NCI-H345 (cell line): ENCODE results near the gene PON2.

Source experiments
- DNase-seq: peaks from one replicate; lab custom pipeline; 2025; lab: John Stamatoyannopoulos, UW

The PON2 gene

DNA sequence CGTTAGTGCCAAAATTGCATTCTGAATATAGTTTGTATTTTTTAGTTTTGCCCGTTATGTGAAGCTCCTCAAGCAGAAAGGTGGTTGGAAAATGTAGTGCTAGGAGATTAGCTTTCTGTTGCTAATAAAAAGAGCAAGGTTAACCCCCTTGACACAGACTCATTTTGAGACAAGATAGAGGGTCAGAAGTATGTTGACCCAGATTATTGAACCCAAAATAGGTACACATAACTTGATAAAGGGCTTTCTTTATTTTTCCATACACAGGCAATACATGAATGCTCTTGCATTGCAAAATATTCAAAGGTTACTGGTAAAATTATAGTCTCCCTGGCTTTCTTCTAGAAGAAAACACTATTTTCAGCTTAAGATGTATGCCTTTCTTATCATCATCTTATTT lies 10.0 kb upstream of the PON2 start:
- no peak for DNase-seq

GRCh38 chr7:95441042-95441823 lies 6.4 kb upstream of the PON2 start:
- DNase-seq, result no peak

GRCh38 chr7:95440394-95441038 lies 5.7 kb upstream of the PON2 start:
- DNase-seq, result no peak

- no peak for DNase-seq
Measured at GRCh38 chr7:95436407-95436806, 1.6 kb upstream of the PON2 start.

DNA sequence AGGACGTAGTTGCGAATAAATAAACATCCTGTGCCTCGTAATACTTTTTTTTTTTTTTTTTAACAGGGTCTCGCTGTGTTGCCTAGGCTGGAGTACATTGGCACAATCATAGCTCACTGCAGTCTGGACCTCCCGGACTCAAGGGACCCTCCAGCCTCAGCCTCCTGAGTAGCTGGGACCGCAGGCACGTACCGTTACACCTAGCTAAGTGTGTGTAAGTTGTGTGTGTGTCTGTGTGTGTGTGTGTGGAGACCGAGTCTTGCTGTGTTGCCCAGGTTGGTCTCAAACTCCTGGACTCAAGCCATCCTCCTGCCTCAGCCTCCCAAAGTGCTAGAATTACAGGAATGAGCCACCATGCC lies 573 bp upstream of the PON2 start:
- DNase-seq, result no peak

DNA sequence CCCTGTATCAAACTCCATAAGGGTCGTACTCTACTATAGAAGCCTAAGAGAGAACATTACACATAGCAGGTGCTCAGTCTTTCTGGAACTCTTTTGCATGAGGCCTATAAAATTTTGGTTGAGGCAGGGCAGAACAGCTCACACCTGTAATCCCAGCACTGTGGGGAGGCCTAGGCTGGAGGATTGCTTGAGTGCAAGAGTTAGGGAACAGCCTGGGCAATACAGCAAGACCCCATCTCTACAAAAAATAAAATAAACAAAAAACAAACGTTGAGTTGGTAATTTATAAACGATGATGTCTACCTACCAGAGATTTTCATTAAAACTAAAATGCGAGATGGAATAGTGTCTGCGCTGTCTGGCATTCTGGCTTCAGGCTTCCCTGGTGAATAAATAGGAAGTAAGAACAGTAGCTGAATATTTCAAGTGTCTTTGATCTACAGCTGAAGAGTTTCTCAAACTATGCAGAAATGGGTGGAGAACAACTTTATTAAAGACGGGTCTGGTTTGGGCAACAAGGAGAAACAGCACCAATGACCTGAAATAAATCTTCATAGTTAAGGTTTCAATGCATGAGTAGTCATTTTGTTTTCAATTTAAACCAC lies 774 bp downstream of the PON2 start:
- DNase-seq, result no peak

DNA sequence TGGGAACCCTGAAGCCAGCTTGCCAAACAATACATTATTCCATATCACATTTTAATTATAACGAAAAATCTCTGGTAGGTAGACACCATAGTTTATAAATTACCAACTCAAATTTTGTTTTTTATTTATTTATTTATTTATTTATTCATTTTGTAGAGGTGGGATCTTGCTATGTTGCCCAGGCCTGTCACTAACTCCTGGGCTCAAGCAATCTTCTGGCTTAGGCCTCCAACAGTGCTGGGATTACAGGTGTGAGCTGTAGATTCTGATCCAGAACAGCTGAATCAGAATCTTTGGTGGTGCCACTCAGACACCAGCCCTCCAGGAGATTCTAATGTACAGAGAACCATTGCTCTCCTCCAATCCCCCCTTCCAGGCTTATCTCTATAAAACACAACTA lies 1.7 kb downstream of the PON2 start:
- DNase-seq, result no peak

DNA sequence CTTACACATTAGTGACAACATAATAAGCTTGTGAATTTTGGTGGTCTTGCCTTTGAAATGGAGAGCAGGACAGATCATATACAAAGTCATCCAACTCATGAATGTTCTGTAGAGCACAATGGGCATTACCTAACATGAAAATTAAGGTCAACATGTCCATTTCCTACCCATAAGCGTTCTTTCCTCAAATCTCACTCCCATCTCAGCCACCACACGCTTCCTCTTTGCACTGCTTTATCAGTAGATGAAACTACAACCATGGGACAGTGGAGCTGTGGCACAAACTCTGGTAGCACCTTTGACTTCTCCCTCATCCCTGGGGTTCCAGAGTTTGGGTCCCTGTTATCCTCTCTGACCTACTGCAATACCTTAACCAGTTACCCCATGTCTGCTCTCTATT lies 2.2 kb downstream of the PON2 start:
- DNase-seq, result no peak

DNA sequence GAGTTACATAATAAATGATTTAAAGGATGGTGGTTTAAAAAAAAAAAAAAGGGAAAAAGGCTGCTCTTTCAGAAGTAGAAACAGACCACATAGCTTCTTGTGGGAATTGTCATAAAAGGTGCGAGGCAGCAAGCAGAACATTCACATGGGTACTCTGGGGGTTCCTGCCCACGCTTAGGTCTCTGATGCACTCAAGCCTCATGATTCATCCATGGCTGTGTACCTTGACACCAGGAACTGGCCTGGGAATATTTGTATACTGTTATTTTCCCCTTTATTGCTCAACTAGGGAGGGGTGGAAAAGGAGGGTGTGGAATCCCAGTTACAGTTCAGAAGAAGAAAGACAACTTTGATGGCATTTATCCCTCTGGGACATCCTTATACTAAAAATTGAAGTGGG lies 4.0 kb downstream of the PON2 start:
- no peak for DNase-seq

DNA sequence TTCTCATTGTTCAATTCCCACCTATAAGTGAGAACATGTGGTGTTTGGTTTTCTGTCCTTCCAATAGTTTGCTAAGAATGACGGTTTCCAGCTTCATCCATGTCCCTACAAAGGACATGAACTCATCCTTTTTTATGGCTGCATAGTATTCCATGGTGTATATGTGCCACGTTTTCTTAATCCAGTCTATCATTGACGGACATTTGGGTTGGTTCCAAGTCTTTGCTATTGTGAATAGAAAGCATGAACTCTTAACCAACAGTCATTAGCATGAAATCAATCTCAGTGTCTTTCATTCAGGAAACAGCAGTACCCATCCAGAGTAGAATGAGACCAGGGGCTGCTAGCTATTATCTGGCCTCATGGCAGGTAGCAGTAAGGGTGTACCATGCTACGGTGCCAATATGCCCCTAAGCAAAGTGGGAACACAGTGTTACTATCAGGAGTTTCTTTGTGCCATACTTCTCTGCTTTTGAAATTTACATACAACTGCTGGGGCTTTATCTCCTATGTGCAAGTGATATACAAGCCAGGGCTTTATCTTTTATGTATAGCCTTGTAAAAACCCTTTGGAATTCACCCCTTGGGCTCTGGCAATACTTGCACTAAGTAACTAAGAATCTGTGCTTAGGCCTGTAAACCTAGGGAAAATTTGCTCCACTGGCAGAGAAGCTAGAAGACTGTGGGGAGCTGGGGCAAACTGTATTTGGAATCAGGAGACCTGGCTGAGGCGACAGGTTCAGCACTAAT lies 5.4 kb downstream of the PON2 start:
- no peak for DNase-seq

- DNase-seq, result peak; percentile 41
Measured at GRCh38 chr7:95427914-95428516, 6.8 kb downstream of the PON2 start.

DNA sequence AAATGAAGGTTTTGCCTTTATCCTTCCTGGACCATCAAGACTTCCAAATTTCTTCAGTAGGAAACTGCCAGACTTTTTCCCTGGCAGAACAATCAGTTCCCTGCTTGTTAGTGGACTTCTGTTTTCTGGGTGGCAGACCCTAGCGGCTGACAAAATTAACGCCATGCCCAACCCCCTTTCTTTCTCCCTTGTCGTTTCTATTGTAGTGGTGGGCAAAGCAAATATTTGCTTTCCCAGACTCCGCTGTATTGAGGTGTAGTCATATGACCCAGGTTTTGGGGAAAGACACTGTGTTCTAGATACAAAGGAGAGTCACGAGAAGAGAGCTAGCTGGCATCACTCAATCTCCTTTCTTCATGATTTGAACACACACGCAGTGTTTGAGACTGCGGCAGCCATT lies 7.7 kb downstream of the PON2 start:
- no peak for DNase-seq

DNA sequence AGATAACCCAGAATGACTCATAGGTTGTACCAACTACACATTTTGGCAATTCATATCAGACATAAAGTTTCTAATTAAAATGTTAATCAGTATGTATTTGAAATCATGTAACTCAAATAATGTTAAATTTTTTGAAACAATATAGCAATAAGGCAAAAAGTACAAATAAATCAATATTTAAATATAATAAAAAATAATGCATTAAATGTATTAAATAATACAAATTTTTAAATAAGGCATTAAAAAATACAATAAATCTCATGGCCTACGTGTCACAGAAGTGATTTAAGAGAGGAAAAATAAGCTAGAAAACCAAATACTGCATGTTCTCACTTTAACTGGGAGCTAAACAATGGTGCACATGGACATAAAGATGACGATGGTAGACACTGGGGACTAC lies 9.1 kb downstream of the PON2 start:
- DNase-seq, result no peak

DNA sequence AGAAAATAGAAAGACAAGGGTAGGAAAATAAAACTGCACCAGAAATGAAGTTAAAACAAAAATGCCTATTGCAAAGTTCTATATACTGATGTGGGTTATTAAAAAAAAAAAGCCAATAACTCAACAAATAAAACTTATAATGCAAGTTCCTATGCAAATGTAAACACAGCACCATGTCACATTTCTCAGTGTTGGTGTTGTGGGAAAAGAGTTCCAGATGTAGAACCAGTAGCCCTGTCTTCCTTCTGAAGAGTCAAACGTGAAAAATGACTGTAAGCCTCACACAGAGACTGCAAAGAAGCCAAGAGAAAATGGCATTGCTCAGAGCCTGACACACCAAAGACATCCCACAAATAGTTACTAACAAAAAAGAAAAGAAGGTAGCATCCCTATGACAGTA lies 10.1 kb downstream of the PON2 start:
- no peak for DNase-seq

GRCh38 chr7:95421847-95422444 lies 12.9 kb downstream of the PON2 start:
- DNase-seq, result no peak

DNA sequence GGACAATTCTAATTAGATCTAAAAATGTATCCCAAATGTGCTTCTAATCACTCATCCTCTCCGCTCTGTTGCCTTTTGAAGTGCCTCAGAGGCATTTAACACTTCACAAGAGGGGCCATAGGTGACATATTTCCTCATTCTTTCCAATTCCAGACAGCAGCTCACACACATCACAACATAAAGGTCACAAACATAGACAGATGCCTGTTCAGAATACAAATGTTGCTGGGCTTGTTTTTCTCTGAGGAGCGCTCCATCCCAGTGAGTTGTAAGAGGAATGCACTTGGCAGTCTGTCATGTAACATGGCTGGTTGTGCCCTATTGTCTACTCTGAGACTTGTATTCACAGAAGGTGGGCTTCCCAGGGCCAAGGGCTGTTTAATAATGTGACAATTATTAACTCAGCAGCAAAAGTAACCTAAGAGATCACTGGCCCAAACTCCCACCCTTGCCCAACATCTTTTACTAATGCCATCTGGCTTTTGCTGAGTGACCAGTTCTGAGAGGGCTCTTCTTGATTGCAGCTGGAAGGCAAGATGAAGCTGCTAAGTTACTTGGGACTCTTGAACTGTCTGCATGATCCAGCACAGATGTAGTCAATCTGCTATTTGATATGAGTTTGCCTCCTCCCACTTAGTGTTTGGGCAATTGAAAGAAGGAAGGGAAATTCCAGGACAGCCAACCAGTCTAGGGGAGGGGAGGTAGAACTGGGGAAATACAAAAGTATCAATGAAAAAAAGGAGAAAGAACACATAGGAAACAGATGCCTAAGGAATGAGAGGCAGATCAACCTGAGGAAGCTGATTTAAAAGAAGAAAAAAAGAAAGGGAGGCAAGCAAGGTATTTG lies 13.6 kb downstream of the PON2 start:
- DNase-seq, result peak; percentile 35

DNA sequence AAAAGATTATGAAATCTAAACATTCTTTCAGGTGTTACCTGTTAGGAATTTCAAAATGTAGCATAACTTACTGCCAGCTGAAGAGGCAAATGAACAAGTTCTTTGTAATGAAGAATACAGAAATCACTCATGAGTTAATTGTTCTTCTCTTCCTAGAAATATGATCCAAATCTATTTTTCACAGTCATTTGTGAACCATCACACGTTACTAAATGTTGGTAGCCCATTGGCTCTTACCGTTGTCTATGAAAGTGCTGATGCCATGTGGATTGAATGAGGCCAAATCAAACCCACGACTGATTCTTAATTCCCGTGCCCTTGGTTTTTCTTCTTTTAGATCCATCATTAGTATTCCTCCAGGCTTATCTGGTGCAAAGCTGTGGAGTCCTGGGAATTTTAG lies 22.8 kb downstream of the PON2 start:
- DNase-seq, result no peak

DNA sequence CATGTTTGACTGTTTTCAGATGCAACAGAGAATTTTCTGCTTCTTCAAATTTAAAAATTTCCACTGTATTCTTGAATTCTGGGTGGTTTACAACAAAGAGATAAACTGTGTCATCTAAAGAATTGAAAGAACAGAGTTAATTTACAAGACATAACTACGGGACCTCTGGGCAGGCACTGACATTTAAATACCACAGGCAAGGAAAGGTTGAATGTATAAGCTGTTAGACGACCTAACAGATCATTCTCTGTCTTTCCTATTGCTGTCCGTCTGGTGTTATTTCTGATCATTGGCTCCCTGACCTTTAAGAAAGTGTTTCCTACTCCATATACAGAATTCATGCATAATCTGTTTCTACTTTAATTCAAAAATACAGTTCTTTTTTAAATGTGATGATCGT lies 23.2 kb downstream of the PON2 start:
- no peak for DNase-seq

- DNase-seq, result no peak
Measured at GRCh38 chr7:95411036-95411435, 23.8 kb downstream of the PON2 start.

DNA sequence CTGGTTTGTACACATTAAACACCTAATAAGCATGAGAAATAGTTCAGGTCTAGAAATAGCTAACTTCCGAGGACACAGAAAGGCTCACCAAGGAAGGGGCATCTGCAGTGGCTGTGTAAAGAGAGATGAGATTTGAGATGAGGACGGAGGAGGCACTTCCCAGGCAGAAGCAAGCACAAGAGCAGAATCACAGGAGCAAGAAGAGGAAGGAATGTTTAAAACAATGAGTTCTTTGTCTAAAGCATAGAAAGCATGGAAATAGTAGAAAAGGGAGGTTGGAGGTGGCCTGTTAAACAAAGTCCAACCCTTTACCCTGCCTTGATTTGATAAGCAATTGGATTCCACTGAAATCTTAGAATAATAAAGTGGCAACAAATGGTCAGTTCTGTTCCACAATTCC lies 27.1 kb downstream of the PON2 start:
- DNase-seq, result no peak

- no peak for DNase-seq
Measured at GRCh38 chr7:95405800-95406199, 29.0 kb downstream of the PON2 start.
